ENCODE results near the gene TAS2R43. TPM values are rescaled to one million over a fixed set of nuclear protein-coding genes. Genes with fewer than 3 reads are reported as not detected.

Gene TAS2R43
- total and polyA plus RNA-seq, 2 of the 8 experiments (the other 6 are each of a cell fraction or from before 2014, with no cell fraction given), result 0.18 TPM; not detected in 1

GRCh38 chr12:11059784-11060183 is 32.3 kb downstream of the TAS2R43 start (continued):
- TF ChIP-seq JUN (IDR thresholded peaks at IDR 0.05; ENCODE audit: low read depth, low read length) (no peak), TCF12 (IDR thresholded peaks at IDR 0.05; ENCODE audit: low read depth, low read length) (no peak), BRCA1 (IDR thresholded peaks at IDR 0.05; ENCODE audit: low read depth, low read length) (no peak), ZNF274 (IDR thresholded peaks at IDR 0.05; ENCODE audit: borderline replicate concordance, extremely low read depth, low read length) (no peak)
- TF ChIP-seq, protein P1, sequence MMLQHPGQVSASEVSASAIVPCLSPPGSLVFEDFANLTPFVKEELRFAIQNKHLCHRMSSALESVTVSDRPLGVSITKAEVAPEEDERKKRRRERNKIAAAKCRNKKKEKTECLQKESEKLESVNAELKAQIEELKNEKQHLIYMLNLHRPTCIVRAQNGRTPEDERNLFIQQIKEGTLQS (IDR thresholded peaks at IDR 0.05; ENCODE audit: insufficient read depth, low read depth, low read length), result no peak

Data from H1 (cell line).